GM19372 (cell line): ENCODE data around the gene USP24.

Experiments used
- ATAC-seq: cut with Tn5 transposase; IDR thresholded peaks from one replicate; pipeline ENCODE4 v1.9.1; 2021; ENCODE audit warnings: mild to moderate bottlenecking, low read depth, moderate library complexity; ENCODE audit not compliant: unreplicated experiment

The USP24 gene

GRCh38 chr1:55057956-55058298 lies 157.2 kb downstream of the USP24 start:
- ATAC-seq, result no peak

DNA sequence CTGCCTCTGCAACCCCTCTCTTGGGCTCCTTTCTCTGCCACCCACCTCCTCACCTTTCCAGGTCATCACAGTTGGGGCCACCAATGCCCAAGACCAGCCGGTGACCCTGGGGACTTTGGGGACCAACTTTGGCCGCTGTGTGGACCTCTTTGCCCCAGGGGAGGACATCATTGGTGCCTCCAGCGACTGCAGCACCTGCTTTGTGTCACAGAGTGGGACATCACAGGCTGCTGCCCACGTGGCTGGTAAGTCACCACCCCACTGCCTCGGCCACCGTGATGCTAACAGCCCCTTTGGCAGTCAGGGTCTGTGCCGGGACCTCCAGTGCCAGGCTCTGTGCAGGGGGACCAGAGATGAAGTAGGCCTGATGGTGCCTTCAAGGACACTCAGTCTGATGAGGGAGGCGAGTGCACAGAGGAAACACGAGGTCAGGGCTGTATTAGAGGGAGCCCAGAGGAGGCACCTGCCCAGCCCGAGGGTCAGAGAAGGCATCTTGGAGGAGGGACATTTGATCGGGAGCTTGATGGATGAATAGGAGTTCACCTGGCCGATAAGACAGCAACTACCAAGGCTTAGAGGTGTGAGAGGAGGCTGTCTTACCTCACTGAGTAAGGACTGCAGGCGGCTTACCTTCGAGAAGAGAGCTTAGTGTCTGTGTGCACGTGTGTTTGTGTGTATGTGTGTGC lies 157.8 kb downstream of the USP24 start:
- ATAC-seq, result no peak

- no peak for ATAC-seq
Measured at GRCh38 chr1:55056632-55056992, 158.6 kb downstream of the USP24 start.

DNA sequence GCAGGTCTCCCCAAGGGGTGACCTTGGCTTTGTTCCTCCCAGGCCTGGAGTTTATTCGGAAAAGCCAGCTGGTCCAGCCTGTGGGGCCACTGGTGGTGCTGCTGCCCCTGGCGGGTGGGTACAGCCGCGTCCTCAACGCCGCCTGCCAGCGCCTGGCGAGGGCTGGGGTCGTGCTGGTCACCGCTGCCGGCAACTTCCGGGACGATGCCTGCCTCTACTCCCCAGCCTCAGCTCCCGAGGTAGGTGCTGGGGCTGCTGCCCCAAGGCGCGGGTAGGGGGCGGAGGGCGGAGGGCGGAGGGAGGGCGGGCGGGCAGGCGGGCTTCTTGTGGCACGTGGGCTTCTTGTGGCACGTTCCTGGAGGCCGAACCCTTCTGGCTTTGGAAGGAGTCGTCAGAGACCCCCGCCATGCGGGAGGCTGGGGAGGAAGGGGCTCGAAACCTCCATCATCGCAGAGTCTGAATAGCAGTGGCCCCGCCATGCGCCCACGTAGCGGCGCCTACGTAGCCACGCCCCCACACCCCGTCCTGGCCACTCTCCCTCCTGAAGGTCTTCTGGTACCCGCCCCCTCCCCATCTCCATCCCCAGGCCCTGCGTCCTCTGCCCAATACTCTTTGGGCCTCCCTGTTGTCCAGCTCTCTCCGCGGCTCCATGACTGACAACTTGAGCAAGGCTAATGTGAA lies 159.1 kb downstream of the USP24 start:
- no peak for ATAC-seq

DNA sequence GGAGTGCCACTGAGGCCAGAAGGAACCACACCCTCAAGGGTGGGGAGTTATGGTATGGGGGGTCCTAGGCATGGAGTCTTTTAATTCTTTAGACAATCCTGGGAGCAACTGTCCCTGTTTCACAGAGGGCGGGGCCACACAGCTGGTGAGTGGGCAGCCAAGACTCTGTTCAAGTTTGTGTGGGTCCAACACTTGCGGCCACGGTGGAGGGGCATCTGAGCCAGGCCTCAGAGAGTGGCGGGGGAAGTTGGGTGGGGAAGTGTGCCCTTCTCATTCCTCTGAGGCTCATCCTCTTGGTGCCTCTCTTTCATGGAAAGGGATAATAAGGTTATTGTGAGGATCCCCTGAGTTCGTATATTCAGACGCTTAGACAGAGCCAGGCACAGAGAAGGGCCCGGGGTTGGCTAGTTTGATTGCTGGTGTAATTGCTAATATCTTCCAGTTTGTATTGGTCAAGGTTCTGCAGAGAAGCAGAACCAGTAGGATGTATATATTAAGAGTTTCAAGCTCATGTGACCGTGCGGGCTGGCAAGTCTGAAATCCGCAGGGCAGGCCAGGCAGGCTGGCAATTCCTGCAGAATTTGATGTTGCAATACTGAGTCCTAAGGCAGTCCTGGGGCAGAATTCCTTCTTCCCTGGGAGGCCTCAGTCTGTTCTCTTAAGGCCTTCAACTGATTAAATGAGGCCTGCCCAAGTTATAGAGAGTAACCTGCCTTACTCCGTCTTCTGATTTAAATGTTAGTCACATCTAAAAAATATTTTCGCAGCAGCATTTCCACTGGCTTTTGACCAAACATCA lies 159.9 kb downstream of the USP24 start:
- no peak for ATAC-seq

GRCh38 chr1:55054396-55054795 lies 160.8 kb downstream of the USP24 start:
- no peak for ATAC-seq

DNA sequence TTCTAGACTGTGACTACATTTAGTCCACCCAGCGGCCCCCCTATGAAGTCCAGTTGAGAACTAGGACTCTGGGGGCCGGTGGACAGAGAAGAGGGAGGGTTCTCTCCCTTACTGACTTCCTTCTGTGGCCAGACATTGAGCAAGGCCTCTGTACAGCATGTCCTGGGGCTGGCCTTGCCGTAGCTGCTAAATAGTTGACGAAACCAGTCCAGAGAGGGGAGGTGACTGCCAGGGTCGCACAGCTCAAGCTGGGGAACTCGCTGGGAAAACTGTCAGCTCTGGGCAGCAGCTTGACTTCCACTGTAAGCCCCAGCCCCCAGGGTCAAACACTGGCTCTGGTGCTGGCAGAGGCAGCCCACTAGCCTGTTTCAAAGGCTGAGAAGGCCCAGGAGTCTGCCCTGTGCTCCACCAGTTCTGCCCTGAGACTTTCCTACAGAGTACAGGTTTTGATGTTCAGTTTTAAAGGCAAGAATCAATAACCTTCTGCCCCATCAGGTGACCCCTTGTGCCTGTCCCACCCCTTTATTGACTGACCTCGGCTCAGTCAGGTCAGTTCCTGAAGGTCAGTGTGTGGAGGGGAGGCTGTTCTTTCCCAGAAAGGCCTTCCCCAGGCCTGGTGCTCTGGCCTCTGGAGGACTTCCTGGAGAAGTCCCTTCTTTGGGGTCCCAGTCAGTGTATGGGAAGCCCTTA lies 161.8 kb downstream of the USP24 start:
- no peak for ATAC-seq

DNA sequence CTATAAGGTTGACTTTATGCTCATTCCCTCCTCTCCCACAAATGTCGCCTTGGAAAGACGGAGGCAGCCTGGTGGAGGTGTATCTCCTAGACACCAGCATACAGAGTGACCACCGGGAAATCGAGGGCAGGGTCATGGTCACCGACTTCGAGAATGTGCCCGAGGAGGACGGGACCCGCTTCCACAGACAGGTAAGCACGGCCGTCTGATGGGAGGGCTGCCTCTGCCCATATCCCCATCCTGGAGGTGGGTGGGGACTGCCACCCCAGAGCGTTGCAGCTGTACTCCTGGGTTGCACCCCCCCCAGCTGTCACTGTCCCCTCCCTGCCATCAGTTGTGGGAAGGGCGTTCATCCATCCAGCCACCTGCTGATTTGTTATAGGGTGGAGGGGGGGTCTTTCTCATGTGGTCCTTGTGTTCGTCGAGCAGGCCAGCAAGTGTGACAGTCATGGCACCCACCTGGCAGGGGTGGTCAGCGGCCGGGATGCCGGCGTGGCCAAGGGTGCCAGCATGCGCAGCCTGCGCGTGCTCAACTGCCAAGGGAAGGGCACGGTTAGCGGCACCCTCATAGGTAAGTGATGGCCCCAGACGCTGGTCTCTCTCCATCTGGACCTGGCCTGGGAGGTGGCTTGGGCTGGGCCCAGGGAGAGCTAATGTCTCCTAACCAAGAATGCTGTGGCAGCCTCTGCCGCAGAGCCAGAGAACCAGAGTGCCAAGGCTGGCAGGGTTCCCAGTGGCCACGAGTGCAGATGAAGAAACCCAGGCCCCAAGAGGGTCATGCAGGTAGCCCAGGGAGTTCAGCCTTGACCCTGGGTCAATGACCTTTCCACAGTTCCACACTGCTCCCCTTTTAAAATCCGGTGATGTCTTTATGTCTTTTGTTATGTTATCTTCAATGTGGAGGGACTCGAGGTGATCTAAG lies 162.7 kb downstream of the USP24 start:
- ATAC-seq, result no peak

DNA sequence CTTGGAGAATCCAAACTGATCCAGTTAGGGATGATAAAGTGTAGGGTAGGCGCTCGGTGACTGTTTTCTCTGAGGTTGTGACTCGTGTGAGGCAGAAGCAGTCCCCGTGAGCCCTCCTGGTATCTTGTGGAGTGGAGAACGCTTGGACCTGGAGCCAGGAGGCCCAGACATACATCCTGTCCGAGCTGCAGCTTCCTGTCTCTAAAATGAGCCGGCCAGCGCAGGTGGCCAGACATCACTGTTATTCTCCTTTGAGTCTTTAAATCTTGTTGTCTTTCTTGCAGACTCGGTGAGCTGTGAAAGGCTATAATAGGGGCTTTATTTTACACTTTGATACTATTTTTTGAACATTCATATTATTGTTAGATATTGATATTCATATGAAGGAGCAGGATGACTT lies 163.5 kb downstream of the USP24 start:
- ATAC-seq, result no peak

DNA sequence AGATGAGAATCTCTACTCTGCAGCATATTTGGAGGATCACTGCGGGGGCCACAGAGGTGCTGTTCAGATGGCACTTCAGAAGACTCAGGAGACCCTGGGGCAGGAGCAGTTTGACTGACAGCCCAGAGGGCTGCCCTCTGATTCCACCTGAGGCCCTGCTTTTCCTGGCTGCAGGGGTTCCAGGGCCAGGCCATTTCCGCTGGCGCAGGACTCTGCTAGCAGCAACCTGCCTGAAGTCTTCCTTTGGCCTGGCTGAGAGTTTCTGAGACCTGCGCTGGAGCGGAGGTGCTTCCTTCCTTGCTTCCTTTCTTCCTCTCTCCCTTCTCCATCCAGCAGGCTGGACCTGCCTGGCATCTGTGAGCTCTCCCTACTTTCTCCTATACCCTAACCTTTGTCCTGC lies 164.0 kb downstream of the USP24 start:
- ATAC-seq, result no peak

DNA sequence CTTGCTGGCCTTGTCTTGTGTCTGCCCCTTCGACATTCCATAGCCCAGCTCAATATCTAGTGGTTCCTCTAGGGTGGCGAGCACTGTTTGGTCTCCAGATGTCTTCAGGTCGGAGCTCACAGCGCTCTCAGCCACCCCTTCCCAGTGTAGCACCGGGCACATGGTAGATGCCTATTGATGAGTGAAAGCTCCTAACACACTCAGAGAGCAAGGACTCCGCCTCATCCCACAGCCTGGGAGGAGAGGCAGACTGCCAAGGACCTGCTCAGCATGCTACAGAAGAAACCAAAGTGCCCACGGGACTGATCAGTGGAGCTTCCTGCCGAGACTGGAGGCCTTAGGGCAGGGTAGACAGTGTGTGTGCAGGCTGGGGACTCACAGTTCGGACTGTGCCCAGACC lies 164.9 kb downstream of the USP24 start:
- ATAC-seq, result no peak

- no peak for ATAC-seq
Measured at GRCh38 chr1:55049914-55050278, 165.3 kb downstream of the USP24 start.

- ATAC-seq, result no peak
Measured at GRCh38 chr1:55049271-55049913, 165.8 kb downstream of the USP24 start.

GRCh38 chr1:55048453-55049270 lies 166.5 kb downstream of the USP24 start:
- ATAC-seq, result no peak

GRCh38 chr1:55047611-55048010 lies 167.6 kb downstream of the USP24 start:
- no peak for ATAC-seq

DNA sequence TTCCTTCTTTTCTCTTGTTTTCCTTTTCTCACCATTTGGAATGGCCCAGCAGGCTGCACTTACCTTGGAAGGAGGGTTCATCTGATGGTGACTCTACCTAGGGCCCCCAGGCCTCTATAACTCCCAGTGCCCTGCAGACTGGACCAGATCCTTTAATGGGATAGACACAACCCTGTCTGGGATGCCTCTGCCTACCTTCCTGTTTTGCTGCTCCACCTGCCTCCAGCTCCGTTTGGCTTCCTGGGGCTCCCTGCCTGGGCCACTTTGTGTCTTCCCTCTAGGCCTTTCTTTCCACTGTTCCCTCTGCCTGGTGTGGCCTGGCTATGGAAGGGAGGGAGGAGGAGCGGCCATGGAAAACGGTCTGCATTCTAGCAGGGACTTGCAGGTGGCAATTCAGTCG lies 168.3 kb downstream of the USP24 start:
- ATAC-seq, result no peak

- no peak for ATAC-seq
Measured at GRCh38 chr1:55045430-55045829, 169.7 kb downstream of the USP24 start.

- no peak for ATAC-seq
Measured at GRCh38 chr1:55044617-55045397, 170.4 kb downstream of the USP24 start.
